Liver (tissue), 9 donors: Measurements from ENCODE around the gene B3GALNT2. TPM values are rescaled to one million over a fixed set of nuclear protein-coding genes. Genes with fewer than 3 reads are reported as not detected.

ENCODE experiments used
- DNase-seq: peaks from one replicate; pipeline ENCODE4 v3.0.0-alpha.2; 2017; ENCODE audit warnings: low spot score
- H3K27ac ChIP-seq, 2 donors: one replicate each; pipeline ENCODE4 v1.7.0; 2013; ENCODE audit warnings: inconsistent platforms in 2 of 2, low read length in 2 of 2, control low read depth in 1 of 2, low read depth in 1 of 2, mild to moderate bottlenecking in 1 of 2
- H3K27me3 ChIP-seq, 4 donors: one replicate each; pipeline versions ENCODE4 v1.6.1 to v1.7.0; 2013; ENCODE audit warnings: low read length in 3 of 4, inconsistent platforms in 1 of 4, mild to moderate bottlenecking in 1 of 4, moderate library complexity in 1 of 4; ENCODE audit not compliant: control insufficient read depth in 4 of 4, insufficient read depth in 4 of 4
- H3K36me3 ChIP-seq, 4 donors: one replicate each; pipeline versions ENCODE4 v1.6.1 to v1.7.0; 2013; ENCODE audit warnings: low read length in 3 of 4, mild to moderate bottlenecking in 3 of 4, low read depth in 1 of 4, moderate library complexity in 1 of 4; ENCODE audit not compliant: control insufficient read depth in 4 of 4, insufficient read depth in 3 of 4
- H3K4me1 ChIP-seq, 4 donors: one replicate each; pipeline versions ENCODE4 v1.6.1 to v1.7.0; 2013; ENCODE audit warnings: low read length in 3 of 4, mild to moderate bottlenecking in 3 of 4, moderate library complexity in 1 of 4; ENCODE audit not compliant: control insufficient read depth in 4 of 4, insufficient read depth in 4 of 4
- H3K4me3 ChIP-seq, 3 donors: one replicate each; pipeline versions ENCODE4 v1.6.1 to v1.7.0; 2013; ENCODE audit warnings: low read length in 3 of 3, control low read depth in 1 of 3, low read depth in 1 of 3, mild to moderate bottlenecking in 1 of 3
- H3K9ac ChIP-seq, 2 donors: one replicate each; pipeline ENCODE4 v1.7.0; 2013; ENCODE audit warnings: low read length in 2 of 2, mild to moderate bottlenecking in 2 of 2, moderate library complexity in 2 of 2, control low read depth in 1 of 2, low read depth in 1 of 2
- H3K9me3 ChIP-seq, 4 donors: one replicate each; pipeline versions ENCODE4 v1.6.1 to v1.7.0; 2013; ENCODE audit warnings: low read length in 3 of 4; ENCODE audit not compliant: control insufficient read depth in 4 of 4
- ATF3 ChIP-seq: IDR thresholded peaks from 2 replicates; pipeline ENCODE4 v1.6.1; 2016; ENCODE audit warnings: antibody characterized with exemption
- CTCF ChIP-seq: fragments of 150-350 bp; IDR thresholded peaks from 2 replicates; pipeline ENCODE4 v1.5.1; 2017; ENCODE audit warnings: improper control_type of control experiment, low read depth, low read length; ENCODE audit not compliant: missing input control
- EGR1 ChIP-seq, 2 donors: IDR thresholded peaks; 2 replicates each; pipeline ENCODE4 v1.6.1; 2016 to 2018; ENCODE audit warnings: antibody characterized with exemption in 2 of 2, low read depth in 2 of 2
- FOXA1 ChIP-seq: IDR thresholded peaks from 2 replicates; pipeline ENCODE4 v1.6.1; 2016; ENCODE audit warnings: antibody characterized with exemption
- FOXA2 ChIP-seq: IDR thresholded peaks from 2 replicates; pipeline ENCODE4 v1.6.1; 2016; ENCODE audit warnings: antibody characterized with exemption
- GABPA ChIP-seq, 2 donors: IDR thresholded peaks in 1 of 2; conservative IDR thresholded peaks in 1 of 2; 2 replicates each; pipeline ENCODE4 v1.6.1; 2016; ENCODE audit warnings: antibody characterized with exemption in 2 of 2, mild to moderate bottlenecking in 1 of 2, moderate library complexity in 1 of 2
- HNF4A ChIP-seq, 2 donors: conservative IDR thresholded peaks; 2 replicates each; pipeline ENCODE4 v1.6.1; 2016; ENCODE audit warnings: antibody characterized with exemption in 2 of 2, mild to moderate bottlenecking in 2 of 2
- HNF4G ChIP-seq: IDR thresholded peaks from 2 replicates; pipeline ENCODE4 v1.6.1; 2016; ENCODE audit warnings: antibody characterized with exemption
- JUND ChIP-seq, 2 donors: IDR thresholded peaks; 2 replicates each; pipeline ENCODE4 v1.6.1; 2016; ENCODE audit warnings: antibody characterized with exemption in 2 of 2
- MAX ChIP-seq: IDR thresholded peaks from 2 replicates; pipeline ENCODE4 v1.6.1; 2016; ENCODE audit warnings: antibody characterized with exemption
- RAD21 ChIP-seq, 2 donors: IDR thresholded peaks; 2 replicates each; pipeline ENCODE4 v1.6.1; 2016; ENCODE audit warnings: antibody characterized with exemption in 2 of 2, mild to moderate bottlenecking in 2 of 2
- REST ChIP-seq: IDR thresholded peaks from 2 replicates; pipeline ENCODE4 v1.6.1; 2016; ENCODE audit warnings: antibody characterized with exemption, mild to moderate bottlenecking
- RXRA ChIP-seq, 2 donors: IDR thresholded peaks; 2 replicates each; pipeline ENCODE4 v1.6.1; 2017 to 2018; ENCODE audit warnings: antibody characterized with exemption in 2 of 2, mild to moderate bottlenecking in 1 of 2
- SP1 ChIP-seq: IDR thresholded peaks from 2 replicates; pipeline ENCODE4 v1.6.1; 2018; ENCODE audit warnings: antibody characterized with exemption, mild to moderate bottlenecking
- TAF1 ChIP-seq: conservative IDR thresholded peaks from 2 replicates; pipeline ENCODE4 v1.6.1; 2016; ENCODE audit warnings: antibody characterized with exemption, mild to moderate bottlenecking
- YY1 ChIP-seq: IDR thresholded peaks from 2 replicates; pipeline ENCODE4 v1.6.1; 2016; ENCODE audit warnings: antibody characterized with exemption, mild to moderate bottlenecking
- ZBTB33 ChIP-seq: IDR thresholded peaks from 2 replicates; pipeline ENCODE4 v1.6.1; 2016; ENCODE audit warnings: antibody characterized with exemption
- WGBS: extraction: QIAGEN DNeasy Blood & Tissue Kit; methylation state at CpG from one replicate; pipeline ENCODE4 v1.1.7; 2013; 5-methylcytosine and 5-hydroxymethylcytosine counted together
- polyA plus RNA-seq, 2 donors: library from polyadenylated mRNA; stranded (reverse) in 1 of 2; unstranded in 1 of 2; fragments of 200-250 nt in 1 of 2; fragments of >200 nt in 1 of 2; fragmentation: Nextera tagmentation in 1 of 2; extraction: Ambion mirVana in 1 of 2; gene quantifications; one replicate each; pipeline versions ENCODE4 v1.2.1 to v1.2.3, GENCODE V29; 2013 to 2015
- total RNA-seq, 2 donors: library from RNA; depleted of rRNA; stranded (reverse); fragments of >200 nt; gene quantifications; one replicate each; pipeline ENCODE4 v1.2.3, GENCODE V29; 2014
- donor health status: healthy.
- donor health status: healthy.
- donor health status: healthy.
- donor health status: healthy.
- donor health status: healthy.

B3GALNT2 gene
- total and polyA plus RNA-seq, 4 donors, result 2.3 to 20.7 (median 7.1) TPM

GRCh38 chr1:235468970-235469369 is 35.3 kb downstream of the B3GALNT2 start:
- 95% methylated on average over 4 of the region's 4 CpGs for WGBS
- Histone ChIP-seq H3K4me3 (no peak overlapping the region), H3K36me3 (peaks cover 0 to 2% (median under 1%) of the 10 kb centered on the region in 4 donors), H3K27ac (no peak overlapping the region), H3K4me1 (no peaks in the 10 kb centered on the region), H3K9me3 (no peaks in the 10 kb centered on the region), H3K9ac (no peak overlapping the region), H3K27me3 (no peaks in the 10 kb centered on the region)
- TF ChIP-seq MAX, result no peak
- no peak for TF ChIP-seq YY1
- TF ChIP-seq GABPA (IDR thresholded peaks at IDR 0.05 in 1 of 2, conservative IDR thresholded peaks at IDR 0.05 in 1 of 2), result no peak
- TF ChIP-seq FOXA1, result no peak
- TF ChIP-seq ZBTB33, result no peak
- TF ChIP-seq FOXA2, result no peak
- no peak for TF ChIP-seq SP1
- TF ChIP-seq JUND (IDR thresholded peaks at IDR 0.05), result no peak
- no peak for TF ChIP-seq RXRA (IDR thresholded peaks at IDR 0.05)
- TF ChIP-seq ATF3, result no peak
- no peak for DNase-seq

GRCh38 chr1:235468004-235468403 is 36.2 kb downstream of the B3GALNT2 start:
- no peaks in the 10 kb centered on the region for H3K9me3 ChIP-seq
- H3K36me3 ChIP-seq, result peaks cover 0 to 2% (median under 1%) of the 10 kb centered on the region in 4 donors
- no peak for DNase-seq
- WGBS, result 94% methylated on average over 3 of the region's 3 CpGs
- no peaks in the 10 kb centered on the region for H3K4me1 ChIP-seq
- H3K4me3 ChIP-seq, result no peak overlapping the region
- no peak overlapping the region for H3K9ac ChIP-seq
- TF ChIP-seq CTCF (no peak), JUND (IDR thresholded peaks at IDR 0.05) (no peak), HNF4G (no peak), TAF1 (no peak), ZBTB33 (no peak), EGR1 (IDR thresholded peaks at IDR 0.05; ENCODE audit: low read depth in 2 of 2) (no peak), SP1 (no peak), REST (no peak), FOXA1 (no peak), RAD21 (IDR thresholded peaks at IDR 0.05) (no peak), ATF3 (no peak), HNF4A (conservative IDR thresholded peaks at IDR 0.05) (no peak)
- H3K27ac ChIP-seq, result no peak overlapping the region
- H3K27me3 ChIP-seq, result no peaks in the 10 kb centered on the region
